Tibial artery (tissue), 4 donors: ENCODE results near the gene NR2F1.

Experiments used
- DNase-seq, 2 donors: peaks; one replicate each; pipeline ENCODE4 v3.0.0-alpha.2; 2019
- H3K27ac ChIP-seq, 2 donors: fragments of 200-600 bp; sonication (generic) in 1 of 2; 1 replicate in 1 of 2; 2 replicates in 1 of 2; pipeline ENCODE4 v1.5.1; 2018 to 2019; ENCODE audit warnings: mild to moderate bottlenecking in 1 of 2
- H3K27me3 ChIP-seq, 2 donors: fragments of 200-600 bp; sonication (generic) in 1 of 2; one replicate each; pipeline versions ENCODE4 v1.5.1 to v1.6.0; 2016 to 2019
- H3K36me3 ChIP-seq, 3 donors: fragments of 200-600 bp; sonication (generic) in 2 of 3; one replicate each; pipeline ENCODE4 v1.5.1; 2016 to 2019; ENCODE audit warnings: mild to moderate bottlenecking in 2 of 3
- H3K4me1 ChIP-seq, 4 donors: fragments of 200-600 bp; sonication (generic) in 2 of 4; 1 replicate in 3 of 4; 2 replicates in 1 of 4; pipeline ENCODE4 v1.5.1; 2016 to 2019
- H3K4me3 ChIP-seq, 2 donors: fragments of 200-600 bp; sonication (generic) in 1 of 2; 1 replicate in 1 of 2; 2 replicates in 1 of 2; pipeline ENCODE4 v1.5.1; 2018 to 2019; ENCODE audit warnings: mild to moderate bottlenecking in 2 of 2
- H3K9me3 ChIP-seq, 3 donors: fragments of 200-600 bp; sonication (generic) in 1 of 3; one replicate each; pipeline ENCODE4 v1.5.1; 2016 to 2019
- intact Hi-C: fragments of 100-400 bp; cut with DNase I; formaldehyde crosslinking; loops from one replicate; pipeline ENCODE4 v1.15.0; 2023; ENCODE audit warnings: low total_unique reads
- TF ChIP-seq, protein P1 (sequence below), 2 experiments: fragments of 200-600 bp in 1 of 2; fragments of 450-650 bp in 1 of 2; IDR thresholded peaks; one replicate each; pipeline ENCODE4 v1.5.1; 2017 to 2019; ENCODE audit warnings: antibody characterized with exemption in 2 of 2, mild to moderate bottlenecking in 1 of 2, moderate library complexity in 1 of 2

The NR2F1 gene

DNA sequence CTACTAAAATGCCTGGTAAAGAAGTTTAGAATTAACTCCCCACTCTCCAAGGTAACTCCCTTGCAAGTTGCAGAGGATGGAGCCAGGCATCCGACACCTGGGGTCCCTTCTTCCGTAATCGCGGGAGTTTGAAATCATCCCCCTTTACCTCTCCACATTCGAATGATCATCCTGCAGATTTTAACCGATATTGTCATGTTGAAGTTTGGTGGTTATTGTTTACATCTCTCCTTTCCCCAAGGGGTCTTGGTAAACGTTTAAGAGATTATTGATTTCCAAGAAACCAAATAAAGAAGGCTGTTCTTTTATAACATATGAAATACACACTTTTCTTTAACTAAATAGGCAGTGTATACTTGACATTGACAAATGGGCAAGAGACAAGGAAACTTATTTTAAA is 26.7 kb downstream of the NR2F1 start:
- peaks cover 0 to 21% (median 14%) of the 10 kb centered on the region in 4 donors for H3K4me1 ChIP-seq
- no peaks in the 10 kb centered on the region for H3K36me3 ChIP-seq
- TF ChIP-seq, protein P1, sequence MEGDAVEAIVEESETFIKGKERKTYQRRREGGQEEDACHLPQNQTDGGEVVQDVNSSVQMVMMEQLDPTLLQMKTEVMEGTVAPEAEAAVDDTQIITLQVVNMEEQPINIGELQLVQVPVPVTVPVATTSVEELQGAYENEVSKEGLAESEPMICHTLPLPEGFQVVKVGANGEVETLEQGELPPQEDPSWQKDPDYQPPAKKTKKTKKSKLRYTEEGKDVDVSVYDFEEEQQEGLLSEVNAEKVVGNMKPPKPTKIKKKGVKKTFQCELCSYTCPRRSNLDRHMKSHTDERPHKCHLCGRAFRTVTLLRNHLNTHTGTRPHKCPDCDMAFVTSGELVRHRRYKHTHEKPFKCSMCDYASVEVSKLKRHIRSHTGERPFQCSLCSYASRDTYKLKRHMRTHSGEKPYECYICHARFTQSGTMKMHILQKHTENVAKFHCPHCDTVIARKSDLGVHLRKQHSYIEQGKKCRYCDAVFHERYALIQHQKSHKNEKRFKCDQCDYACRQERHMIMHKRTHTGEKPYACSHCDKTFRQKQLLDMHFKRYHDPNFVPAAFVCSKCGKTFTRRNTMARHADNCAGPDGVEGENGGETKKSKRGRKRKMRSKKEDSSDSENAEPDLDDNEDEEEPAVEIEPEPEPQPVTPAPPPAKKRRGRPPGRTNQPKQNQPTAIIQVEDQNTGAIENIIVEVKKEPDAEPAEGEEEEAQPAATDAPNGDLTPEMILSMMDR (IDR thresholded peaks at IDR 0.05) = no peak
- peaks cover 10 to 94% of the 10 kb centered on the region in 2 donors for H3K27me3 ChIP-seq
- H3K4me3 ChIP-seq = no peak overlapping the region
- H3K9me3 ChIP-seq = no peaks in the 10 kb centered on the region
- no peak for DNase-seq
- H3K27ac ChIP-seq = no peak overlapping the region
- intact Hi-C loops = loop anchor here (5.0 kb wide), 1 partner anchor 32 kb away; no protein-coding TSS in a partner anchor

DNA sequence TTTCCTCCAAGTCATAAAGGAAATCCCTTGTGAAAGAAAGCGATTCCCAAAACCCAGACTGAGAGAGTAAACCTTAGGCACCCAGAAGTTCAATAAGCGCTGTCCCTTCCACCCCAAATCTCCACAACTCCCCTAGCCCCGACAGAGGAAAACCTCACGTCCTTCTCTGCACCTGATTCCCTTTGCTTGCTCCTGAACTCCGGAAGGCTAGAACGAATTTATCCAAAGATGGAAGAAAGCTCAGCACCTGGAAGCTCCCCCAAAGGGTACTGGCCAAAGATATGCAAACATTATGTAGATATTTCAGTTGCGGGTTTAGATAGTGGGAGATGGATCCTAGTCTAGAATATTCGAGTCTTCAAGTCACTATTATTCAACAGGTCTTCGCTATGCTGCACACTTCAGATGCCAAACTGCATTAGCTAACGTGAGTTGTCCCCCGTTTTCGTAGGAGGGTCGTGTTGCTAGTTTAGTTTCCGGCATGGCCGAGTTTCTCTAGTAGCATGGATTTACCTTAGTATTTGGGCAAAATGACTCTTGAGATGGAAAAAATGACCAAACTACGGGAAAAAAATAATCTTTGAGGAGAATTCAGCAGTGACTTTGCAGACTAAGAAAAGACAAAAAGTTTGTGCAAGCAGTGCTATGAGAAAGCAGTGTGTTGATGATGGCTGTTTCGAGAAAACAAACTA is 27.7 kb downstream of the NR2F1 start:
- TF ChIP-seq, protein P1 (IDR thresholded peaks at IDR 0.05) = no peak
- Histone ChIP-seq H3K27me3 (peaks cover 10 to 85% of the 10 kb centered on the region in 2 donors), H3K36me3 (no peaks in the 10 kb centered on the region), H3K9me3 (no peaks in the 10 kb centered on the region), H3K4me3 (no peak overlapping the region), H3K27ac (no peak overlapping the region), H3K4me1 (peaks cover 0 to 21% (median 14%) of the 10 kb centered on the region in 4 donors)
- DNase-seq = no peak
- intact Hi-C loops = loop anchor here (5.0 kb wide), 1 partner anchor 33 kb away; no protein-coding TSS in a partner anchor

DNA sequence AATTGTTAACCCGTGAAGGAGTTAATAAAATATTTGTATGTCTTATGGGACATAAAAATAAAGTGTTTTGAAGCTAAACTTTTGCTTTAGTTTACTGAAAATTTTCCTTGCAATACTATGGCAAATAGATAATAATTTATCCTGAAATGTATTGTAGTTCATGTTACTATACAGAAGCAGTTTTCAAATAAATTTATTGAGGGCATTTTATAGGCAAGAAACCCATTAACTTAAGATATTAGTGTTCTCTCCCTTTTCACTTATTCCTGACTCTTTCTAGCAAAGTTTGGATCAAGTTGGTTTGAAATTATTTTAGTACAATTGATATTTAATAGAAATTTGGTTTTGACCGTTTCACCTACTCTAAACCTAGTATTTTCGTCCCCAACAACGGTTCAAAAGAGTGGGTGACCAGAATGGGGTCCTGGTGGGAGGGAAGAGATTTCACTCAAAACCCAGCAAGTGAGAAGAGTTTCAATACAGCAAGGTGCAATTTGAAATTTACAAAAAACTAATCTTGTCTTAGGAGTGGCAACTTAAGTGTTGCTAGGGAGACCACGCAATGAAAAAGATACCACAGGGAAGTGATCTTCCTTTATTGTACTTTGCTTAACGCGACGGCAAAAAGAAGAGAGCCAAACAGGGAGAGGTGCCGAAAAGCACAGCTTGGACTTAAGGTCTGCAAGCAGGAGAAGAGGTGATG is 28.4 kb downstream of the NR2F1 start:
- Histone ChIP-seq H3K27me3 (peaks cover 10 to 78% of the 10 kb centered on the region in 2 donors), H3K9me3 (no peaks in the 10 kb centered on the region), H3K36me3 (no peaks in the 10 kb centered on the region), H3K4me1 (peaks cover 0 to 21% (median 14%) of the 10 kb centered on the region in 4 donors), H3K27ac (no peak overlapping the region), H3K4me3 (no peak overlapping the region)
- TF ChIP-seq, protein P1 (IDR thresholded peaks at IDR 0.05) = no peak
- DNase-seq = no peak
- intact Hi-C loops = loop anchor here (5.0 kb wide), 1 partner anchor 34 kb away; no protein-coding TSS in a partner anchor

DNA sequence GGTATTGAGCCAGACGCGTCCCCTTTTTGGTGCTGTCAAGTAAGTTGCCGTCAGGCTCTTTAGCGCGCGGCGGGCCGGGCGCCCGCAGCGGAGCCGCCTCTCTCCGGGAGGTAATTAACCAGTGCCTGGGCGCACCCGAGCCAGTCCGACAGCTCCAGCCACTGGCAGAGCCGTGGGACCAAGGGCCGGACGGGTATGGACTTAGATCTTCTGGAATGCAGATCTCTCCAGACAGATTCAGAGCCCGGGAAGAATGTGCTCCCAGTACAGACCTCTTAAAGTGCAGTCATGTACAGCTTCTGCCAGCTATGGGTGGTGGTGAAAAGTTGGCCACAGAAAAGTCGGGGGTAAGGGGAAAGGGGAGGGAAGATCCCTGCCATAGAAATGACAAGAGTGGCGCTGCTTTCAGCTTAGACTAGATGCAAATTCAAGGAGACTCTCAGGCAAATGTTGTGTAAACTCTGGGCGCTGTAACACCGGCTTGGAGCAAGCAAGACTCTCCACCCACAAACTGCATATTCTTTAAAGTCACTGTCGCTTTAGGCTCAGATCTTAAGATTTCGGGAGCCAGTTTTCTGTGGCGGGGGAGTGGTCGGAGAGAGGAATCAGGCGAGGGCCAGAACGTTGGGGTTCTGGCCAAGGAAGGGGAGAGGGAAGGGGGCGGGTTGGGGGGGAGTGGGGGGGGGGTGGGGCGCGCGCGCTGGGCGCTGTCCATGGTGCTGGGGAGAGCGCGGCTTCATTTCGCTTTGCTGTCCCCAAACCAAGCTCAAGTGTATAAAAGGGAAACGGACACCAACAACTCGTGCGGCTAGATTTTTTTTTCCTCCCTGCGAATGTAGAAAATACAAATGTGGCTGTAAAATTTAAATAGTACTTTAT is 29.2 kb downstream of the NR2F1 start:
- Histone ChIP-seq H3K27me3 (peaks cover 10 to 72% of the 10 kb centered on the region in 2 donors), H3K27ac (no peak overlapping the region), H3K9me3 (no peaks in the 10 kb centered on the region), H3K4me3 (no peak overlapping the region), H3K36me3 (no peaks in the 10 kb centered on the region), H3K4me1 (peaks cover 0 to 21% (median 13%) of the 10 kb centered on the region in 4 donors)
- DNase-seq = no peak
- TF ChIP-seq, protein P1 (IDR thresholded peaks at IDR 0.05) = no peak
- intact Hi-C loops = loop anchor here (5.0 kb wide), 1 partner anchor 35 kb away; no protein-coding TSS in a partner anchor

DNA sequence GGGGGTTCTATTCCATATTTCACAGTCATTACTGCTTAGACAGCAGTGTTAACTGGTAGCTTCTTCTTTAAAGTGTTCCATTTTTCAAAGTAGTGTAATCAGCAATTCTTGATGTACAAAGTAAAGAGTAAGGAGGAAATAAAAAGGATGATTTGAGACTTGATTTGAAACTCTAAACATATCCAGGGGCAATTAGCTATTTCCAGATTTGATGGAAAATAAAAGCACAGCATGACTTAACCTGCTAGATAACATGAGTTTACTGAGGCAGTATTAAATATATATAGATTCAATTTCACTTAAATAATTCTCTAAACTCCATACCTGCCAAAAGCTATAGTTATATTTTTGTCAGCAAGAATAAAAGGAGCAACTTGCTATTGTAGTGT is 29.8 kb downstream of the NR2F1 start:
- Histone ChIP-seq H3K4me3 (no peak overlapping the region), H3K36me3 (no peaks in the 10 kb centered on the region), H3K27ac (no peak overlapping the region), H3K27me3 (peaks cover 10 to 67% of the 10 kb centered on the region in 2 donors), H3K9me3 (no peaks in the 10 kb centered on the region), H3K4me1 (peaks cover 0 to 19% (median 8%) of the 10 kb centered on the region in 4 donors)
- TF ChIP-seq, protein P1 (IDR thresholded peaks at IDR 0.05) = no peak
- intact Hi-C loops = loop anchor here (5.0 kb wide), 1 partner anchor 36 kb away; no protein-coding TSS in a partner anchor
- DNase-seq = no peak
